Kidney (tissue), 14 donors: ENCODE measurements around the gene GNGT2. TPM values are rescaled to one million over a fixed set of nuclear protein-coding genes. Genes with fewer than 3 reads are reported as not detected.
A peak's percentile ranks its signal among the peaks of the same experiment; 100 is the strongest.

Experiments
- DNase-seq, 5 donors: peaks; one replicate each; pipeline ENCODE4 v3.0.0-alpha.2; 2013 to 2020
- FAIRE-seq: peaks from 2 replicates; lab custom pipeline; 2012; peaks lifted over from hg19 to GRCh38; lab: Jason Lieb, UNC
- H3K27ac ChIP-seq, 2 donors: one replicate each; pipeline ENCODE4 v1.7.0; 2013; ENCODE audit warnings: low read depth in 2 of 2, low read length in 2 of 2, inconsistent platforms in 1 of 2
- H3K27me3 ChIP-seq: one replicate; pipeline ENCODE4 v1.7.1; 2013; ENCODE audit warnings: low read length, inconsistent platforms; ENCODE audit not compliant: control insufficient read depth, insufficient read depth
- H3K36me3 ChIP-seq, 3 donors: one replicate each; pipeline versions ENCODE4 v1.7.0 to v1.7.1; 2013; ENCODE audit warnings: low read length in 3 of 3, control low read depth in 1 of 3, inconsistent platforms in 1 of 3; ENCODE audit not compliant: insufficient read depth in 3 of 3, control insufficient read depth in 2 of 3
- H3K4me1 ChIP-seq, 3 donors: one replicate each; pipeline versions ENCODE4 v1.7.0 to v1.7.1; 2013; ENCODE audit warnings: low read length in 3 of 3, inconsistent platforms in 1 of 3, low read depth in 1 of 3; ENCODE audit not compliant: control insufficient read depth in 2 of 3, insufficient read depth in 2 of 3
- H3K4me3 ChIP-seq, 3 donors: one replicate each; pipeline versions ENCODE4 v1.7.0 to v1.8.1; 2013; ENCODE audit warnings: low read length in 3 of 3, control low read depth in 1 of 3, inconsistent platforms in 1 of 3
- H3K9ac ChIP-seq, 3 donors: one replicate each; pipeline versions ENCODE4 v1.7.0 to v1.7.1; 2013; ENCODE audit warnings: low read length in 3 of 3, control low read depth in 1 of 3, inconsistent platforms in 1 of 3
- H3K9me3 ChIP-seq, 3 donors: one replicate each; pipeline versions ENCODE4 v1.7.0 to v1.7.1; 2013; ENCODE audit warnings: low read length in 3 of 3, control low read depth in 1 of 3, inconsistent platforms in 1 of 3; ENCODE audit not compliant: control insufficient read depth in 2 of 3, insufficient read depth in 1 of 3
- intact Hi-C: fragments of 100-400 bp; cut with DNase I; formaldehyde crosslinking; loops from one replicate; pipeline ENCODE4 v1.11.1; 2022
- polyA plus RNA-seq: library from polyadenylated mRNA; stranded (reverse); fragments of 350-450 nt; fragmentation: Illumina TruSeq; extraction: RNeasy Lipid Tissue Mini Kit (QIAGEN cat#74804); gene quantifications from one replicate; pipeline ENCODE4 v1.2.3, GENCODE V29; 2014; ENCODE audit warnings: low read depth, low replicate concordance; ENCODE audit not compliant: insufficient read depth
- total RNA-seq: library from RNA; stranded (reverse); fragmentation: NEBNext Ultra II Directional; extraction: Animal tissue kit (Norgen Biotek cat#: 25700); gene quantifications from one replicate; pipeline ENCODE4 v1.2.1, GENCODE V29; 2021
- TF ChIP-seq, protein P1 (sequence below): IDR thresholded peaks from 3 replicates; pipeline ENCODE4 v1.5.1; 2012; ENCODE audit warnings: mild to moderate bottlenecking, moderate library complexity, borderline replicate concordance; ENCODE audit not compliant: insufficient read depth; ENCODE audit errors: extremely low read depth
- donor health status: control.
- donor health status: control.
- donor health status: control.
- donor health status: control.
- donor health status: control.
- donor health status: DM: yes; HTN: yes; CAD: no.
- donor health status: Normal renal cell carcinoma (clear cell type).

GNGT2 gene
- total and polyA plus RNA-seq, 2 donors from 2014 or later: 4.7 to 8.3 TPM

DNA sequence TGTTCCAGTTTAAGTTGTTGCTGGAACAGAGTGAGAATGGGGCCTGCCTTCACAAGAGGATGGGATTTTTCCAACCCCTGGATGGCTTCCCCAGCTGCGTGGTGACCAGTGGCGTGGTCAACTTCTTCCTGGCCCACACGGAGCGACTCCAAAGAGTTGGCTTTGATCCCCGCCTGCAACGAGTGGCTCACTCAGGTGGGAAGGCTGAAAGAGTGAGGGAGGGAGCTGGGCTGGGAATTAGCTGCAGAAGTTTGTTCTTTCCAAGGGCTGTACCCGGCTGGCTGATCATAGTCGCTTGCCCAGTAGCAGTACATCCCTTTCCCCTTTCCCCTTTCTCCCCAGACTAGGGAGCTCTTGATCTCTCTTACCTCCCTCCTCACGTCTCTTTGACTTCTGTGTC is 41.7 kb downstream of the GNGT2 start:
- FAIRE-seq (no peak), DNase-seq (no peak)
- Histone ChIP-seq H3K9me3 (no peaks in the 10 kb centered on the region), H3K27me3 (no peaks in the 10 kb centered on the region), H3K4me3 (no peak overlapping the region), H3K9ac (no peak overlapping the region), H3K27ac (no peak overlapping the region), H3K4me1 (no peaks in the 10 kb centered on the region), H3K36me3 (no peaks in the 10 kb centered on the region)
- intact Hi-C loops: no loop called here
- TF ChIP-seq, protein P1, sequence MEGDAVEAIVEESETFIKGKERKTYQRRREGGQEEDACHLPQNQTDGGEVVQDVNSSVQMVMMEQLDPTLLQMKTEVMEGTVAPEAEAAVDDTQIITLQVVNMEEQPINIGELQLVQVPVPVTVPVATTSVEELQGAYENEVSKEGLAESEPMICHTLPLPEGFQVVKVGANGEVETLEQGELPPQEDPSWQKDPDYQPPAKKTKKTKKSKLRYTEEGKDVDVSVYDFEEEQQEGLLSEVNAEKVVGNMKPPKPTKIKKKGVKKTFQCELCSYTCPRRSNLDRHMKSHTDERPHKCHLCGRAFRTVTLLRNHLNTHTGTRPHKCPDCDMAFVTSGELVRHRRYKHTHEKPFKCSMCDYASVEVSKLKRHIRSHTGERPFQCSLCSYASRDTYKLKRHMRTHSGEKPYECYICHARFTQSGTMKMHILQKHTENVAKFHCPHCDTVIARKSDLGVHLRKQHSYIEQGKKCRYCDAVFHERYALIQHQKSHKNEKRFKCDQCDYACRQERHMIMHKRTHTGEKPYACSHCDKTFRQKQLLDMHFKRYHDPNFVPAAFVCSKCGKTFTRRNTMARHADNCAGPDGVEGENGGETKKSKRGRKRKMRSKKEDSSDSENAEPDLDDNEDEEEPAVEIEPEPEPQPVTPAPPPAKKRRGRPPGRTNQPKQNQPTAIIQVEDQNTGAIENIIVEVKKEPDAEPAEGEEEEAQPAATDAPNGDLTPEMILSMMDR: no peak

DNA sequence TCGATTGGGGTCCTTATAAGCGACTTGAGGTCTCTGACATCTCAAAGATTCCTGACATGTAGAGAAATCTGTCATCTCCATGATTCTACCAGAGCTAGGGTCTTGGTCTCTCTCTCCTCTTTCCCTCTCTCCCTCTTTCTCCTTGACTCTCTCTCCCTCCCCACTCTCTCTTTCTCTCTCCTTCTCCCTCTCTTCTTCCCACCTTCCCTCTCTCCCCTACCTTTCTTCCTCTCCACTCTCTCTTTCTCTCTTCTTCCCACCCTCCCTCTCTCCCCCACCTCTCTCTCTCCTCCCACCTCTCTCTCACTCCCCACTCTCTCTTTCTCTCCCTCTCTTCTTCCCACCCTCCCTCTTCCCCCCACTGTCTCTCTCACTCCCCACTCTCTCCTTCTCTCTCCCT is 45.2 kb downstream of the GNGT2 start:
- Histone ChIP-seq H3K4me3 (no peak overlapping the region), H3K9ac (no peak overlapping the region), H3K4me1 (no peaks in the 10 kb centered on the region), H3K36me3 (no peaks in the 10 kb centered on the region), H3K27ac (no peak overlapping the region), H3K27me3 (no peaks in the 10 kb centered on the region), H3K9me3 (no peaks in the 10 kb centered on the region)
- no peak for FAIRE-seq
- TF ChIP-seq, protein P1: no peak
- intact Hi-C loops: no loop called here
- DNase-seq: no peak

DNA sequence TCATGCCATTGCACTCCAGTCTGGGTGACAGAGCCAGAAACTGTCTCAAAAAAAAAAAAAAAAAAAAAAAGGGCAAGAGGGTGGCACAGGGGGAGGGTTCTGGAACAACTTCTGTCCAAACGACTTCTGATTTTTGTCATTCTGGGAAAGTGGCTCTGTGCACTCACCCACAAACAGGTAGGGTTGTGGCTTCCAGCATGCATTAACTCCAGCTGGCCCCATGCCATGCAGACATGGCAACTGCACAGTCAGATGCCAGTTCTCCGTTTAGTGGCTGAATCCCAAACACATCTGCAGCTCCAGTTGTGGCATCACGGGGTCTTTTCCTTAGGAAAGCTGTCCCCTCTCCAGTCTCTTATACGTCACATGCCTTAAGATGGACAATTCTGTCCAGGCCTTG is 47.5 kb downstream of the GNGT2 start:
- DNase-seq: peak in 1 of 5 donors; percentile 4
- TF ChIP-seq, protein P1: no peak
- intact Hi-C loops: no loop called here

DNA sequence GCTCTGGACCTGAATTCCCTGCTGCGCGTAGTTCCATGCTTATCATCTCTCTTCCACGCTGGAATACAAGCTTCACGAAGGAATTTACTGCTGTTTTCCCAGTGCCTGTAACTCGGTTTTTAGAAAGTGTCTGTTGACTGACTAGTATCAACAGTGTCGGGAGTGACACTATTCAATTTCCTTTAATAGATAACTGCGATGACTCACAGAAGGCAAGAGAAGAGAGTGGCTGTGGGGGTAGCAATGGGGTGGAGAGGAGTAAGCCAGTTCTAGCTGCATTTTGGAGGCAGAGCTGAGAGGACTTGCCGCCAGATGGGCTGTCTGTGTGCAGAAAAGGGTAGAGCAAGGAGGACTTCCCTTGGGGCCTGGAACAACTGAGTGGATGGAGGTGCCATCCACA is 52.6 kb downstream of the GNGT2 start:
- TF ChIP-seq, protein P1: no peak
- Histone ChIP-seq H3K4me1 (no peaks in the 10 kb centered on the region), H3K36me3 (no peaks in the 10 kb centered on the region), H3K4me3 (no peak overlapping the region), H3K27ac (no peak overlapping the region), H3K9ac (no peak overlapping the region), H3K9me3 (no peaks in the 10 kb centered on the region), H3K27me3 (no peaks in the 10 kb centered on the region)
- intact Hi-C loops: no loop called here
- no peak for DNase-seq
- no peak for FAIRE-seq

More for the DNA sequence above, 47.5 kb downstream of the GNGT2 start:
- no peaks in the 10 kb centered on the region for H3K36me3 ChIP-seq
- H3K4me3 ChIP-seq: no peak overlapping the region
- no peak for FAIRE-seq
- no peak overlapping the region for H3K27ac ChIP-seq
- H3K4me1 ChIP-seq: no peaks in the 10 kb centered on the region
- H3K27me3 ChIP-seq: no peaks in the 10 kb centered on the region
- H3K9ac ChIP-seq: no peak overlapping the region
- no peaks in the 10 kb centered on the region for H3K9me3 ChIP-seq
